VCaP (cell line): Measurements from ENCODE around the gene CFH.
"Not testable (repeated sequence)": the region's sequence is repeated elsewhere in the genome, so short reads cannot be mapped to it uniquely, and the experiment has no call there.

Source experiments
- H3K27ac ChIP-seq: fragments of 450-650 bp; 2 replicates; pipeline ENCODE4 v1.5.1; 2017
- CTCF ChIP-seq: fragments of 450-650 bp; conservative IDR thresholded peaks from 2 replicates; pipeline ENCODE4 v1.5.1; 2017; ENCODE audit warnings: mild to moderate bottlenecking, moderate library complexity

The CFH gene

GRCh38 chr1:196773713-196774112 is 121.9 kb downstream of the CFH start:
- no peak overlapping the region for H3K27ac ChIP-seq
- no peak for TF ChIP-seq CTCF

GRCh38 chr1:196774175-196774574 is 122.3 kb downstream of the CFH start:
- TF ChIP-seq CTCF = no peak
- no peak overlapping the region for H3K27ac ChIP-seq

GRCh38 chr1:196774603-196775002 is 122.8 kb downstream of the CFH start, which contains the start of gene CFHR3:
TSS of gene CFHR3 (plus strand) at chr1:196774840. CDS start at chr1:196774887, 47 bp downstream.
- no peak within 1 kb of the TSS for H3K27ac ChIP-seq
- no peak for TF ChIP-seq CTCF

GRCh38 chr1:196777603-196778002 is 125.8 kb downstream of the CFH start:
- no peak overlapping the region for H3K27ac ChIP-seq
- no peak for TF ChIP-seq CTCF

GRCh38 chr1:196779093-196779492 is 127.2 kb downstream of the CFH start:
- no peak overlapping the region for H3K27ac ChIP-seq
- no peak for TF ChIP-seq CTCF

- not testable (repeated sequence) for H3K27ac ChIP-seq
These were observed 139.4 kb downstream of the CFH start for GRCh38 chr1:196791252-196791651.

GRCh38 chr1:196794103-196794502 is 142.3 kb downstream of the CFH start:
- H3K27ac ChIP-seq = not testable (repeated sequence)
